HG03108 (cell line): ENCODE data around the gene BCS1L.

Experiments used
- ATAC-seq: cut with Tn5 transposase; IDR thresholded peaks from one replicate; pipeline ENCODE4 v1.9.1; 2021; ENCODE audit warnings: moderate library complexity; ENCODE audit not compliant: unreplicated experiment

The BCS1L gene

GRCh38 chr2:218659258-218659987, at the start of gene BCS1L, which contains the start of gene ZNF142:
TSS of gene BCS1L (plus strand) at chr2:218659683. CDS start at chr2:218660988, 1,305 bp downstream.
TSS of gene ZNF142 (minus strand) at chr2:218659623. CDS start at chr2:218656429, 3,194 bp downstream.
- peak; percentile 94 for ATAC-seq

GRCh38 chr2:218615868-218616315, 43.6 kb upstream of the BCS1L start:
- no peak for ATAC-seq

- no peak for ATAC-seq
These were observed 41.2 kb upstream of the BCS1L start for GRCh38 chr2:218618102-218618860.

- no peak for ATAC-seq
These were observed 38.5 kb upstream of the BCS1L start for GRCh38 chr2:218621007-218621406.

GRCh38 chr2:218622606-218623365, 36.7 kb upstream of the BCS1L start:
- no peak for ATAC-seq

- no peak for ATAC-seq
These were observed 36.1 kb upstream of the BCS1L start for GRCh38 chr2:218623366-218623705.

GRCh38 chr2:218626369-218626768, 33.1 kb upstream of the BCS1L start:
- ATAC-seq, result no peak

GRCh38 chr2:218627939-218628338, 31.5 kb upstream of the BCS1L start:
- no peak for ATAC-seq

GRCh38 chr2:218631837-218632236, 27.6 kb upstream of the BCS1L start:
- no peak for ATAC-seq

GRCh38 chr2:218635719-218636118, 23.8 kb upstream of the BCS1L start:
- no peak for ATAC-seq

- ATAC-seq, result no peak
These were observed 21.1 kb upstream of the BCS1L start for GRCh38 chr2:218638372-218638771.

GRCh38 chr2:218642121-218642656, 17.3 kb upstream of the BCS1L start:
- ATAC-seq, result no peak

- ATAC-seq, result no peak
These were observed 16.7 kb upstream of the BCS1L start for GRCh38 chr2:218642786-218643185.

GRCh38 chr2:218643751-218644310, 15.7 kb upstream of the BCS1L start:
- no peak for ATAC-seq

- no peak for ATAC-seq
These were observed 14.8 kb upstream of the BCS1L start for GRCh38 chr2:218644721-218645120.

GRCh38 chr2:218645126-218645525, 14.4 kb upstream of the BCS1L start:
- peak; percentile 80 for ATAC-seq

GRCh38 chr2:218648088-218648786, 11.2 kb upstream of the BCS1L start:
- ATAC-seq, result no peak

- no peak for ATAC-seq
These were observed 10.7 kb upstream of the BCS1L start for GRCh38 chr2:218648787-218649100.

GRCh38 chr2:218655751-218656150, 3.7 kb upstream of the BCS1L start:
- no peak for ATAC-seq

- peak; percentile 32 for ATAC-seq
These were observed 719 bp upstream of the BCS1L start for GRCh38 chr2:218658671-218659257.
